ENCODE measurements around the gene CAP1.
"Not testable (repeated sequence)": the region's sequence is repeated elsewhere in the genome, so short reads cannot be mapped to it uniquely, and the experiment has no call there.

The CAP1 gene

GRCh38 chr1:40036574-40036973 lies 4.0 kb upstream of the CAP1 start:
- TF ChIP-seq EZH2 (IDR thresholded peaks at IDR 0.05; ENCODE audit: borderline replicate concordance, low read length): no peak
- no peak for TF ChIP-seq CTCF (IDR thresholded peaks at IDR 0.05; ENCODE audit: low read length)
- Histone ChIP-seq H4K20me1 (ENCODE audit: insufficient read depth, low read length) (no peaks in the 10 kb centered on the region), H3F3A (ENCODE audit: insufficient read depth, low read length) (peaks cover 5% of the 10 kb centered on the region; the same call in 1 of the 2 replicates), H3K27ac (ENCODE audit: low read depth, low read length, poor library complexity, severe bottlenecking) (no peak overlapping the region), H3K27me3 (ENCODE audit: insufficient read depth, low read length) (no peaks in the 10 kb centered on the region), H3K9me2 (ENCODE audit: low read depth, low read length) (no peaks in the 10 kb centered on the region), H3K4me2 (ENCODE audit: low read length) (no peak overlapping the region), H3K9me3 (ENCODE audit: low read length) (no peaks in the 10 kb centered on the region), H2AFZ (ENCODE audit: low read length) (no peak overlapping the region), H3K9ac (ENCODE audit: low read length) (no peak overlapping the region), H3K36me3 (ENCODE audit: insufficient read depth, low read length) (no peaks in the 10 kb centered on the region), H3K4me3 (ENCODE audit: low read depth, low read length, poor library complexity, severe bottlenecking) (no peak overlapping the region), H3K79me2 (ENCODE audit: insufficient read depth, low read length) (peaks cover 8% of the 10 kb centered on the region), H3K4me1 (ENCODE audit: insufficient read depth, low read length, severe bottlenecking) (peaks cover 17% of the 10 kb centered on the region)

DNA sequence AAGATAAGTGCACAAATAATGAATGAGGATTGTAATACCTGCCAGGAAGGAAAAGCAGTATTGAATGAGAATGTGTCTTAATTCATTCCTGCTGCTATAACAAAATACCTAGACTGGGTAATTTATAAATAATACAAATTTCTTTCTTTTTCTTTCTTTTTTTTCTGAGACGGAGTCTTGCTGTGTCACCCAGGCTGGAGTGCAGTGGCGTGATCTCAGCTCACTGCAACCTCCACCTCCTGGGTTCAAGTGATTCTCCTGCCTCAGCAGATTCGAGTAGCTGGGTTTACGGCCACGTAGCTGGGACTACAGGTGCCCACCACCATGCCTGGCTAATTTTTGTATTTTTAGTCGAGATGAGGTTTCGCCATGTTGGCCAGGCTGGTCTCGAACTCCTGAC lies 3.3 kb upstream of the CAP1 start:
- not testable (repeated sequence) for H3K4me3 ChIP-seq (ENCODE audit: low read depth, low read length, poor library complexity, severe bottlenecking); H3K27me3 ChIP-seq (ENCODE audit: insufficient read depth, low read length); H4K20me1 ChIP-seq (ENCODE audit: insufficient read depth, low read length); H3K9me3 ChIP-seq (ENCODE audit: low read length); H3K9ac ChIP-seq (ENCODE audit: low read length); H2AFZ ChIP-seq (ENCODE audit: low read length); H3F3A ChIP-seq (ENCODE audit: insufficient read depth, low read length); H3K9me2 ChIP-seq (ENCODE audit: low read depth, low read length); H3K27ac ChIP-seq (ENCODE audit: low read depth, low read length, poor library complexity, severe bottlenecking); H3K36me3 ChIP-seq (ENCODE audit: insufficient read depth, low read length); H3K4me2 ChIP-seq (ENCODE audit: low read length)
- Histone ChIP-seq H3K4me1 (ENCODE audit: insufficient read depth, low read length, severe bottlenecking) (peaks cover 24% of the 10 kb centered on the region), H3K79me2 (ENCODE audit: insufficient read depth, low read length) (peaks cover 15% of the 10 kb centered on the region)

DNA sequence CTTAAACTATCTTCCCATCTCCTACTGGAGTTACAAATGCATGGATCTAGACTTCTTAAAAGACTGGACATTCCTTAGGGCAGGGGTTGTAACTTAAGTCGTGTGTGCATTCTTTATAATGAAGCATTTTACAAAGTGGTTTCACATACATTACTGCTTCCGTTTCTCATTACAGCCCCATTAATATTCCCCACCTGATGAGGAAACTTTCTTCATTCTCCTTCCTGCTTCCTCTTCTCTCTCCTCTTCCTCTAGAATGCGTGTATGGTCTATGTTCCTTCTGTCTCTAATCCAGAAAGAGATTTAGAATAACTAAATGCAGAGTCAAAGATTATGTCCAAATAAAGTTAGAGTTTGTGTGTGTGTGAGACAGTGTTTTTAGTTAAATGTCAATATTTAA lies 1.8 kb upstream of the CAP1 start:
- peak overlapping the region; percentile 97 for H3K9ac ChIP-seq (ENCODE audit: low read length)
- H2AFZ ChIP-seq (ENCODE audit: low read length): no peak overlapping the region
- no peaks in the 10 kb centered on the region for H3K27me3 ChIP-seq (ENCODE audit: insufficient read depth, low read length)
- peaks cover 29% of the 10 kb centered on the region for H3K79me2 ChIP-seq (ENCODE audit: insufficient read depth, low read length)
- no peaks in the 10 kb centered on the region for H3K9me2 ChIP-seq (ENCODE audit: low read depth, low read length)
- peak overlapping the region; percentile 95 for H3K4me2 ChIP-seq (ENCODE audit: low read length)
- H4K20me1 ChIP-seq (ENCODE audit: insufficient read depth, low read length): no peaks in the 10 kb centered on the region
- H3K36me3 ChIP-seq (ENCODE audit: insufficient read depth, low read length): peaks cover 14% of the 10 kb centered on the region
- no peaks in the 10 kb centered on the region for H3K9me3 ChIP-seq (ENCODE audit: low read length)
- H3F3A ChIP-seq (ENCODE audit: insufficient read depth, low read length): peaks cover 5% of the 10 kb centered on the region; the same call in 1 of the 2 replicates
- H3K27ac ChIP-seq (ENCODE audit: low read depth, low read length, poor library complexity, severe bottlenecking): peak overlapping the region; percentile 99
- peak overlapping the region; percentile 80 for H3K4me3 ChIP-seq (ENCODE audit: low read depth, low read length, poor library complexity, severe bottlenecking)
- H3K4me1 ChIP-seq (ENCODE audit: insufficient read depth, low read length, severe bottlenecking): peaks cover 36% of the 10 kb centered on the region
- TF ChIP-seq CTCF (IDR thresholded peaks at IDR 0.05; ENCODE audit: low read length) (no peak), EZH2 (IDR thresholded peaks at IDR 0.05; ENCODE audit: borderline replicate concordance, low read length) (no peak)

DNA sequence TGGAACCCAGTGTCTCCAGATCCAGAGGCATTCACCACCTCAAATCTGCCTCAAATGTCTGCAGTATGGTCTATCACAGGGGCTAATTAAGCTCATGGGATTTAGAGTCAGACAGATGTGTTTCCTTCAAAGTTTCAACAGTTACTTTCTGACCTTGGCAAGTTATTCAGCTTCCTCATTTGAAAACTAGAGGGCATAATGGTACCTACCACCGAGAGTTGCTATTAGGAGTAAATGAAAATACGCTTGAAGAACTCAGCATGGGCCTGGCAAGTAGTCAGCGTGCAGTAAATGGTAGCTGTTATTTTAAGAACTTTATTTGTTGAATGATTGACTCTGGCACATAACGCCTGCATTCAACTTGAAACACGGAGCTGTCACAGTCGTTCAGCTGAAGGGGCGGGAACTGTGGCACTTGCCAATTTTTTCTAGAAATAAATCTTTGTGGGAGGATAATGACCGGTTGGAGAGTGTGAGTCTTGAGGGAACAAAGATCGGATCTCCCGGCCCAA lies 1.2 kb upstream of the CAP1 start:
- Histone ChIP-seq H3K9ac (ENCODE audit: low read length) (peak overlapping the region; percentile 97), H4K20me1 (ENCODE audit: insufficient read depth, low read length) (no peaks in the 10 kb centered on the region), H3K9me3 (ENCODE audit: low read length) (no peaks in the 10 kb centered on the region), H3K4me2 (ENCODE audit: low read length) (peak overlapping the region; percentile 95), H3K79me2 (ENCODE audit: insufficient read depth, low read length) (peaks cover 36% of the 10 kb centered on the region), H3K27ac (ENCODE audit: low read depth, low read length, poor library complexity, severe bottlenecking) (peak overlapping the region; percentile 99), H3K36me3 (ENCODE audit: insufficient read depth, low read length) (peaks cover 14% of the 10 kb centered on the region), H3F3A (ENCODE audit: insufficient read depth, low read length) (peaks cover 5% of the 10 kb centered on the region; the same call in 1 of the 2 replicates), H2AFZ (ENCODE audit: low read length) (no peak overlapping the region), H3K4me3 (ENCODE audit: low read depth, low read length, poor library complexity, severe bottlenecking) (peak overlapping the region; percentile 80), H3K9me2 (ENCODE audit: low read depth, low read length) (no peaks in the 10 kb centered on the region), H3K27me3 (ENCODE audit: insufficient read depth, low read length) (no peaks in the 10 kb centered on the region), H3K4me1 (ENCODE audit: insufficient read depth, low read length, severe bottlenecking) (peaks cover 42% of the 10 kb centered on the region)
- TF ChIP-seq EZH2 (IDR thresholded peaks at IDR 0.05; ENCODE audit: borderline replicate concordance, low read length): no peak
- peak; percentile 45; the same call in 1 of the 2 replicates for TF ChIP-seq CTCF (IDR thresholded peaks at IDR 0.05; ENCODE audit: low read length)
